ENCODE results near the gene DENND6B. TPM values are rescaled to one million over a fixed set of nuclear protein-coding genes. Genes with fewer than 3 reads are reported as not detected.

The DENND6B gene
- total and polyA plus RNA-seq, 2 of the 13 experiments (the other 11 are each of a cell fraction or from before 2014, with no cell fraction given) = 0.95 to 3.8 TPM

- no peak for TF ChIP-seq SNAPC4 (CRISPR knock-in tag; IDR thresholded peaks at IDR 0.05)
- TF ChIP-seq ARID2 (CRISPR knock-in tag; IDR thresholded peaks at IDR 0.05; ENCODE audit: borderline replicate concordance) = peak; percentile 60; the same call in 1 of the 2 replicates
- no peak for TF ChIP-seq HDAC6 (IDR thresholded peaks at IDR 0.05; ENCODE audit: low read depth, low read length)
- no peak; the same call in 1 of the 2 replicates for TF ChIP-seq DRAP1 (CRISPR knock-in tag; IDR thresholded peaks at IDR 0.05)
- no peak; the same call in 1 of the 2 replicates for TF ChIP-seq TOE1 (CRISPR knock-in tag; IDR thresholded peaks at IDR 0.05)
- TF ChIP-seq ZNF33B (CRISPR knock-in tag; IDR thresholded peaks at IDR 0.05) = peak; percentile 79; the same call in 1 of the 2 replicates
- peak; percentile 84 for TF ChIP-seq RARA (CRISPR knock-in tag; IDR thresholded peaks at IDR 0.05)
- no peak for TF ChIP-seq SUZ12 (IDR thresholded peaks at IDR 0.05; ENCODE audit: low read depth, low read length)
- TF ChIP-seq ZNF430 (CRISPR knock-in tag; IDR thresholded peaks at IDR 0.05) = peak; percentile 54; the same call in 1 of the 2 replicates
- TF ChIP-seq DBP (CRISPR knock-in tag; IDR thresholded peaks at IDR 0.05; ENCODE audit: not compliant biosample characterization) = peak; percentile 46
- no peak for TF ChIP-seq ZNF7 (CRISPR knock-in tag; IDR thresholded peaks at IDR 0.05)
- TF ChIP-seq ZNF337 (CRISPR knock-in tag; IDR thresholded peaks at IDR 0.05; ENCODE audit: borderline replicate concordance, low read depth) = no peak; the same call in 1 of the 2 replicates
- no peak for TF ChIP-seq SNAPC2 (CRISPR knock-in tag; IDR thresholded peaks at IDR 0.05)
- peak; percentile 42 for TF ChIP-seq ZNF18 (CRISPR knock-in tag; IDR thresholded peaks at IDR 0.05; ENCODE audit: insufficient replicate concordance)
- TF ChIP-seq NBN (conservative IDR thresholded peaks at IDR 0.05) = no peak
- peak; percentile 31; the same call in 1 of the 2 replicates for TF ChIP-seq ZMYM4 (CRISPR knock-in tag; IDR thresholded peaks at IDR 0.05)
- TF ChIP-seq HMGXB4 (CRISPR knock-in tag; IDR thresholded peaks at IDR 0.05; ENCODE audit: borderline replicate concordance in 1 of 2, low read depth in 1 of 2) = peak; percentile 49 to 63; a peak in 1 of 4 replicates
- no peak for TF ChIP-seq RNF2 (conservative IDR thresholded peaks at IDR 0.05; ENCODE audit: low read depth)
These were observed 33.1 kb downstream of the DENND6B start (continued) for GRCh38 chr22:50293441-50294318.

Data from HepG2 (cell line).